Measurements from ENCODE around the gene MTR.

The MTR gene

DNA sequence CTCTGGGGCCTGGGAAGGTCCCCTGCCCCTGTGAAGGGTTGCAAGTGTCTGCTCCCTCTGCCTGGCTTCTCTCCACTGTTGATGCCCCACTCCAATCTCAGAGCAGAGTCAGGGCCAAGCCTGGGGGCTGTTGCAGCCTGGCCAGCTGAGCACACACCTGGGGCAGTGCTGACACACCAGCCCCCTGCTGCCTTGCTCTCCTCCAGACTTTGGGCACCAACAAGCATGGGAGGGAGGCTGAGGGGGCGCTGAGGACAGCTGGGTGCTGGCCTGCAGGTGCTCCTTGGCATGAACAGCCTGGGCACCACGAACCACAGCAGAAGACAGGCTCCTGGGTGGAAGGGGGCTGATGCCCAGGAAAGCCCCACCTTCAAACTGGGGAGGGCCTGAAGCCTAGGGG is 9.6 kb upstream of the MTR start:
- no peak for DNase-seq

GRCh38 chr1:236786453-236786852 is 8.6 kb upstream of the MTR start:
- DNase-seq: no peak

DNA sequence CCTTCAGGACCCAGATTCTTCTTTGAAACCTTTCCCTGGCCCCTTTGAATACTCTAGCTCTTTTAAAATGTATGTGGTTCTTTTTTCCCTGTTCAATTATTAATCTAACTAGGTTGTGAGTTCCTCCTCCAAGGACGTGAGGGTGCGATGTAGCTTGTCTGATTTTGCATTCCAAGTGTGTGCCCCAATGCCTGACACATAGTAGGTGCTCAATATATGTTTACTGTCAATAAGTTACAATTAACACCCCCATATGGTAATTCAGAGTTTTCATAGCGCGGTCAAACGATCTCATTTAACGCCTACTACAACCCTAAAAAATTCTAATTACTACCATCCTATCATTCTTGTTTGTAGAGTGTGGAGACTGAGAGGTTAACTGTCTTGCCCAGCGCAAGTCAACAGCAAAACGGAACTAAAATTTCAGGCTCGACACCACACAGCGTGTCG is 482 bp upstream of the MTR start:
- DNase-seq: no peak

DNA sequence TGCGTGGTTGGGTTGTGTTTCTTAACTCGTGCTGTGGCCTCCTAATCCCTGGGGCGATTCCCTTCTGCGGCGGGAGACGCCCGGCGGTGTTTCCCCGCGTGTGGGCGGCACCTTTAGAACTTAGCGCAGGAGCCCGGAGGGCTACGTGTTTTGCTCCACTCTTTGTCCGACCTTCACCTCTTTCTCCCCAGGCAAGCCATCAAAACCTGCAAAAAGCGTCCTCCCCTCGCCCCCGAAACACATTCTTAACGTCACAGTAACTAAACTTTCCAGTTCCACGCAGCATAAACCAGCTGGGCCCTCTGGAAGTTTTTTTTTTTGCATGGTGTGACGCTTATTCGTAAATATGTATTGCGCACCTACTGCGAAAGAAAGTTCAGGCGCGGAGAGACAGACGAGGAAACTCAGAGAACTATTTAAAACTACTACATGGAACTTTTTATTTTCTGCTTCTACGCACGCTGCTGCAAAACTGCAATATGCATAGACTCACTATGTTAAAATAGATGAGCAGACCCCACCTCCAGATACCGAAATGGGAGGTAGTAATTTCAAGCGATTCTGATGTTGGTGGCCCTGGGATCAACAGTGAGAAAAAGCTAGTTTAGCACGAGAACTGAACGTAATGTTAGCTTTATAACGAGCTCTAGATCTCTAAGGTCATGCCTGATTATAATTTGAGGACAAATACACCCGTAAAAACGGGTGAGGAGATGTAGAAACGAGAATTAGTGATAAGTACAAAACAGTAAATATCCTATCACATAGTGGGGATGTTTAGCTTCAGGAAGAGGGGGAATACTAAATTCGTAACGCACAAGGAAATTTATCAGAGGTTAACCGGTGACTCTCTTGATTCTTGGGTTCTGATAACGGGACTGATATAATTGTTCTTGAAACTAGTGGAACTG is 920 bp downstream of the MTR start:
- DNase-seq: peak in 1 of 2 experiments; percentile 83

GRCh38 chr1:236799001-236799400 is 3.9 kb downstream of the MTR start:
- no peak for DNase-seq

DNA sequence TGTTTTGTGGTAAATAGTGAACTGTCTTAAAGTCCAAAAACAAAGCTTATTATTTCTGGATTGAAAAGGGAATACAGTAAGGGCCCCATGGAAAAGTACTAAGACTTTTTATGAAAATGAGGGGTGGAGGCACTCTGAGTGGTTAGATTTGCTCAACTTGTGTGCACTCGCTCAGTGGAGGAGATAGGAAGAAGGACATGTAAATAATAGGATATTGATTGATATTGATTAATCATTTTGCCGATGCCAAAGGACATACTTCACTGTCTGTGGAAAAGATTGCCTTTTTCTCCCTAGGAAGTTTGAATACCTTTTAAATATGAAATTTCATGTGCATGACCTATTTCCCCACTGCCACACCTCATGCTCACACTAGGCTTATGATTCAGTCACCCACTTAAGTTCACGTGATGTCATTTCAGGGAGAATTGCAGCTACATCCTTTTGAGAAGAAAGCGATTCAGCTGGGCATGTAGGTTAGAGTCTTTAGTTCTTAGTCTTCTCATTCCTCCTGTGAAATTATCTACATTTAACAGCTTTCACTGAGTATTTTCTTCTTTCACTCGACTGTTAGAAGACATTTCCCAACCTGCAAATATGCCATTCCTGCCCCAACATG is 5.0 kb downstream of the MTR start:
- no peak for DNase-seq

- DNase-seq: no peak
These were observed 5.5 kb downstream of the MTR start for GRCh38 chr1:236800623-236801022.

DNA sequence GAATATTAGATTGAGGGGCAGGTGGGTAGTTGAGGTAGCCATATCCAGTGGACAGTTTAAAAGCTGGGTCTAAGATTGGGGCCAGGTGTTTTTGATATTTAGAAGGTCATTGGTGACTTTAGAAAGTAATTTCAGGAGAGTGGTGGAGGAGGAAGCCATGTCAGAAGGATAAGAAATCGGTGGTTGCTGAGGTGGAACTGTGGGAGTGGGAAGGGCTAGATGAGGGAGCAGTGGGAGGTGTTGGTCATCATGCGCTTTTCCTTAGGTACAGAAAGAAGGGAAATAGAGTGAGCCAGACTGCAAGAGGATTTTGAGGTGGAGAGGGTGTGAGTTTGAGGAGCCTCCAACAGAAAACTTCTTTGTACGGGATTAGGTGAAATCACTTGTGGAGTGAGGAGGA is 7.2 kb downstream of the MTR start:
- no peak for DNase-seq

DNA sequence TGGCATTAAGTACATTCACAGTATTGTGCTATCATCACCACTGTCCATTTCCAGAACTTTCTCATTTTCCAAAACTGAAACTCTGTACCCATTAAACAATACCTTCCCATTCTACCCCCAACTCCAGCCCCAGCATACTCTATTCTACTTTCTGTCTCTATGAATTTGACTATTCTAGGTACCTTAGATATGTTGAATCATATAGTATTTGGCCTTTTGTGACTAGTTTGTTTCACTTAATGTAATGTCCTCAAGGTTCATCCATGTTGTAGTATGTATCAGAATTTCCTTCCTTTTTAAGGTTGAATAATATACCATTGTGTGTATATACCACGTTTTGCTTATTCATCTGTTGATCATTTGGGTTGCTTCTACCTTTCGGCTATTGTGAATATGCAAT is 11.5 kb downstream of the MTR start:
- no peak for DNase-seq

GRCh38 chr1:236808005-236808404 is 12.9 kb downstream of the MTR start:
- no peak for DNase-seq

DNA sequence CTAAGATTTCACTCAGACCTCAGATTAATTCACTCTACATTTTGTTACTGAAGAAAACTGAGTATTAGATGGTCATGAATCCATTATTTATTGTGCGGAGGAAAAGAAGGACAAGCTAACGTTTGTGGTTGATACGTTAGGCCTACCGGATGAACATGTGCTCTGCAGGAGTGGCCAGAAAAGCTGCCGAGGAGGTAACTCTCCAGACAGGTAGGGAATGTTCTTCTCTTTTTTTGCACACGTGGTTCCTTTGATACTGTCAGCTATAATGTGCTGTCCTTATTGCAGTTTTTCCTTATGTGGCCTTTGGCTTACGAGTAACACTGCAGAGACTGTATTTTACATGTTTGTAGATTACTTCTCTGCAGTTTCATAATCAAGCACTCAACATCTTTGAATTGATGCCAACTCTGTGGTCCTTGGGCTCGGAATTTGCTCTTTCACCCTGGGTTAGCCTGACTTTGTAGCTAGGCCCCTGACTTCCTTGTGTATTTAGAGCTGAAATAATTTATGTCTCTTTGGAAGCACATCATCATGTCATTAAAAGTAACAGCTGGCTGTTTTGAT is 13.6 kb downstream of the MTR start:
- no peak for DNase-seq

DNA sequence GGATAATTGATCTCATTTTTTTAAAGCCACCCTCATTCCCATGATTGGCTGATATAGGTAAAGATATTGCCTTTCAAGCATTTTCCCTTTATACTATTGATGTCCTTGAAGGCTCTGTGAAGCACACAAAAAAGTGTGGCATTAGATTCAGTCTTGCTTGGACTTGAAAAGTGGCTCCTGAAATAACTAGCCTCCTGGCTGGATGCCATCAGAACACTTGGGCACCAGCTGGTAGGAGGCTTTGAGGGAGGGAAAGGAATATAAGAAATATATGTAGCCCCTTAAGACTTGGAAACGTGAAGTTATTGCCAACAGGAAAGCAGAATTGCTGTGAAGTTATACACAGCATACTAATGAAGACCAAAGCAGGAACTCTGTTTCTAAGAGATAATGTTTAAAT is 14.1 kb downstream of the MTR start:
- no peak for DNase-seq

DNA sequence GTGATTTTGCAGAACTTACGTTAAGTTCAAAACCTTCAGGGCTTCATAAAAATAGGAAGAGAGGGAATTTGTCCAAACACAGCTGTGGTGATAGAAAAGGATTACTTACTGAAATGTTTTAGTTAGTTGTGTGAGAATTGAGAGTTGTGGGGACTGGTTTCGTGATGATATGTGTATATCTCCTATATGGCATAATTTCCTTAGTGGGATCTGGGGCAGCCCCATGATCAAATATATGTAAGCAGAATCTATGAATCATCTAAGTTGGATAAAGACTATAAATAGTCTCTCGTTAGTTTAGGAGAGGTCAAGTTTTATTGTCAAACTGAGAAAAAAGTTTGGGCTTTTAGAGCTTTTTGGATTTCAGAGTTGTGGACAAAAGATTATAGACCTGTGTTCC is 14.9 kb downstream of the MTR start:
- DNase-seq: no peak

GRCh38 chr1:236812334-236813030 is 17.4 kb downstream of the MTR start:
- DNase-seq: no peak

- DNase-seq: no peak
These were observed 20.8 kb downstream of the MTR start for GRCh38 chr1:236815941-236816340.

DNA sequence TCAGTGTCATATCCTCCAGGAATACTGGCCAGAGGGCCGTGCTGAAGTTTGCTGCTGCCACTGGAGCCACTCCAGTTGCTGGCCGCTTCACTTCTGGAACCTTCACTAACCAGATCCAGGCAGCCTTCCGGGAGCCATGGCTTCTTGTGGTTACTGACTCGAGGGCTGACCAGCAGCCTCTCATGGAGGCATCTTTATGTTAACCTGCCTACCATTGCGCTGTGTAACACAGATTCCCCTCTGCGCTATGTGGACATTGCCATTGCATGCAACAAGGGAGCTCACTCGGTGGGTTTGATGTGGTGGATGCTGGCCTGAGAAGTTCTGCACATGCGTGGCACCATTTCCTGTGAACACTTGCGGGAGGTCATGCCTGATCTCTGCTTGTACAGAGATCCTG is 24.8 kb downstream of the MTR start:
- no peak for DNase-seq

GRCh38 chr1:236821091-236821627 is 26.1 kb downstream of the MTR start:
- no peak for DNase-seq

GRCh38 chr1:236823559-236823958 is 28.5 kb downstream of the MTR start:
- DNase-seq: no peak

GRCh38 chr1:236829085-236829484 is 34.0 kb downstream of the MTR start:
- no peak for DNase-seq

- no peak for DNase-seq
These were observed 35.0 kb downstream of the MTR start for GRCh38 chr1:236830116-236830515.

DNA sequence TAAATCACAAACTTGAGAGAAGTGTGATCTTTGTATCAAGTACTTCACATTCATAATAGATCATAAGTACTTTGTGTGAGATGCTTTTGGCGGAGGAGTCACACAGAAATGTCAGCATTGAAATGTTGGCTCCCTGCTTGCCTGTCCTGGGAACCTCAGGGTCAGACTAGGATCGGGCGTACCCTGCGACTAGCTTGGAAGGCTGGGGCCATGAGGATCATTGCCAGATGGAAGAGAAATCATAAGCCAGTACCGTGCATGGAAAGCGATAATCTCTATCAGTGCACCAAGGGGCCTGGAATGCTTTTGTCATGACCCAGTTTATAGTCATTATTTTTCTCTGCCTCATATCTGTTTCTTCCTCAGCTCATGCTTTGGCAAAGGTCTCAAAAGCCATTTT is 35.5 kb downstream of the MTR start:
- no peak for DNase-seq

DNA sequence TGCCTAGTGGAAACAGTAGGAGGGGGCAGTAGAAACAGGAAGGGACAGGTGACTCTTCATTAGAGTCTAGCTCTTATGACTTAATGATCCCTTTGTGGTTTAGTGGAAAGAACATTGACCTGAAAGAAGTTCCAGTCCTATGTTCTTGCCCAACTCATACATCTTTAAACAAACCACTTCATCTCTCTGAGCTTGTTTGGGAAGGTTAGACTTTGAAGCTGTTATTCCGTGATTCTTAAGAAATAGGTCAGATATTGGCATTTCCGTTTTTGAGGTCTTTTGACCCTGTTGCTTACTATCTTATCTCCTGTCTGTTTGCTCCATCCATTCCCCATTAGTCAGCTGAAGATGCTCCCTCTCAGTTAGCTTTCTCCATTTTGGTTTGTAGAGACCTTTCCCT is 38.5 kb downstream of the MTR start:
- DNase-seq: no peak

- no peak for DNase-seq
These were observed 39.8 kb downstream of the MTR start for GRCh38 chr1:236834876-236835275.

Measured in activated T-cell treated with anti-CD3 and anti-CD28 coated beads, Interleukin-2, amount 50 U/mL, for 48 hours (primary cell).